Non-pigmented ciliary epithelial cell (primary cell): ENCODE results near the gene COX8A.
"Not testable (repeated sequence)": the region's sequence is repeated elsewhere in the genome, so short reads cannot be mapped to it uniquely, and the experiment has no call there.

Experiments
- DNase-seq: peaks from one replicate; pipeline ENCODE4 v3.0.0-alpha.2; 2010; ENCODE audit warnings: low read depth

Gene COX8A, protein sequence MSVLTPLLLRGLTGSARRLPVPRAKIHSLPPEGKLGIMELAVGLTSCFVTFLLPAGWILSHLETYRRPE

DNA sequence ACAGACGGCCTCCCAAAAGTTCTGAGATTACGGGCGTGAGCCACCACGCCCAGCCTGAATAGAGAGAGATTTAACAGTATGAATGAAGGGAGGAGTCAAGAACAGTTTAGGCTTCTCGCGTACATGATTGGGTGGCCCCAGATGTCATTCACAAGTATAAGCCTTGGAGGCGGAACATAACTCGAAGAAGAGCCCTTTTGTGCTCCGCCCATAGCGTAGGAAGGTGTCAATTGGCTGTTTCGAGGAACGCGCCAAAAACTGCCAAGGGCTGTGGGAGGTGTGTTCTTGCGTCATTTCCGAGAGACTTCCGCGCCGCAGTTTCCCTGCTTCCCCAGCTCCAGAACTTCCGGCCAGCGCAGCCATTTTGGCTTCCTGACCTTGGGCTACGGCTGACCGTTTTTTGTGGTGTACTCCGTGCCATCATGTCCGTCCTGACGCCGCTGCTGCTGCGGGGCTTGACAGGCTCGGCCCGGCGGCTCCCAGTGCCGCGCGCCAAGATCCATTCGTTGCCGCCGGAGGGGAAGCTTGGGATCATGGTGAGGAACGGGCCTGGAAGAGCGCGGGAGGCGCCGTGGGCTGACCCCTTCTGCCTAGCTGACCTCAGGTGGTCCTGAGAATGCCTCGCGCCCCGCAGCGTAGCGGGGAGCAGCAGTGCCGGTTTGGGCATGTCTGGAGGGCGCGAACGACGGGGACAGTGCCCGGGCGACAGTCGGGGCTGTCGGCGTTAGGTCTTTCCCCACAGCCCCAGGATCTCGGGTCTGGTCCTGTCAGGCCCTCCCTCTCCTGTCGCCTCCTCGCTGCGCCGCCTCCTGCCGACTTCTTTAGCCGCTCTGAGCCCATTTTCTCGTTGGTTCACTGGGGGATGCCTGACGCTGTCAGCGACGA is at the start of gene COX8A:
TSS of gene COX8A (plus strand) at position 362 of the 885 bp plus-strand sequence. CDS start at position 423, 61 bp downstream.
- DNase-seq, result peak; percentile 100

DNA sequence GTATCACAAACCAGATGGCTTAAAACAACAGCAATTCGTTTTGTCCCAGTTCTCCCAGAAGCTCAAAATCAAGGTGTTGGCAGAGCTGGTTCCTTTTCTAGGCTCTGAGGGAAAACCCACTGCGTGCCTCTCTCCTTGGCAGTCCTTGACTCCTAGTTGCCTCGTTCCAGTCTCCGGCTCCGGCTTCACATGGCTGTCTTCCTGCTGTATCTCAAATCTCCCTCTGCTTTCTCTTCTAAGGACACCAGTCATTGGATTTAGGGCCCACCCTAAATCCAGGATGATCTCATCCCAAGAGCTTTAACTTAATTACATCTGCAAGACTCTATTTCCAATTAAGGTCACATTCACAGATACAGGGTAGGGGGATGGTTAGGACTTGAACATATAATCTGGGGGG is 44.8 kb upstream of the COX8A start:
- no peak for DNase-seq

DNA sequence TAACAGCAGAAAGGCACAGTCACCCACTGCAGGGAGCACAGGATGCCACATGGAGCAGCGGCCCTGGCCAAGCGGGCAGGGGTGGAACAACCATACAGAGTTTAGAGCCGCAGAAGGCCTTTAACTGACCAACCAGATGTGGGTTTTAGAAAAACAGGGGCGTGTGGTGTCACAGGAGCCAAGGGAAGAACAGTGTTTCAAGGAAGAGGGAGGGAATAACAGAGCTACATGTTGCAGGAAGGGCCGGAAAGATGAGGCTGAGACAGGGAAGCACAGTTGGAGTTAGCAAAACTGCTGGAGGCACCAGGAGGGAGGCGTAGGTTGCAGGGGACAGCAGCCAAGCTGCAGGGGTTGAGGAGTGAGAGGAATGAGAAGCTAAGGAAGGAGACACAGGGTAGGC is 43.4 kb upstream of the COX8A start:
- DNase-seq, result no peak

DNA sequence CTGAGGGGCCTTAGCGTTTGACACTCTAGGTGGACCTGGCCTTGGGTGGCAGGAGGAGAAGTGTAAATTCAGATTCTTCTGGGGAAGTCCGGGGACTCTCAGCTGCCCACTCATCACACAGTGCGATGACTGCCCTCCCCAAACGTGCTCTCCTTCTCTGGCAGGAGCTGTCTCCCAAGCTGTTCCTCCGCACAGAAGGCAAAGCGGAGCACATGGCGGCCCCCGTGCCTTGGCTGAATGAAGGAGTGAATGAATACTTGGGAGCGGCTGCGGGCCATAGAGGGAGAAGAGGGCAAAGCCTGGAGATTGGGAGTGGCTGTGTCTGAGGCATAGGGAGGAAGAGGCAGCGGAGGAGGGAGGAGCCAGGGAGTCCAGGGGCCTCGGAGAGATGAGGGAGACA is 42.5 kb upstream of the COX8A start:
- DNase-seq, result no peak

DNA sequence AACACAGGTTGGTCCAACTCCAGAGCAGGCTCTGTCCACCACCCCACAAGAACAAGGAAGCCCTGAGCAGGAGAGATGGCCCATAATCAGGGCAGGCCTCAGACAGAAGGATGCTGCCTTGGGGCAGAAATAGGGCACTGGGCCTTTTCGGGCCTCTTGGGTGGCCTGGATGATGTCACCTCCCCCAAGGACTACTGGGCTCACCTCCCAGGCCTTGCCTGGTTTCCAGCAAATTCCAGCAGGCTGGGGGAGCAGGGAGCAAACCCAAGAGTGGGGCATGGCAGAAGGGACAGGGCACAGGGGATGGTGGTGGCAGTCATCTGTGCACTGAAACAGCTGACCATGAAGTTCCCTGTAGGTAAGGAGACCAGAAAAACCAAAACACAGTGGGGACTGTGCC is 41.0 kb upstream of the COX8A start:
- no peak for DNase-seq

DNA sequence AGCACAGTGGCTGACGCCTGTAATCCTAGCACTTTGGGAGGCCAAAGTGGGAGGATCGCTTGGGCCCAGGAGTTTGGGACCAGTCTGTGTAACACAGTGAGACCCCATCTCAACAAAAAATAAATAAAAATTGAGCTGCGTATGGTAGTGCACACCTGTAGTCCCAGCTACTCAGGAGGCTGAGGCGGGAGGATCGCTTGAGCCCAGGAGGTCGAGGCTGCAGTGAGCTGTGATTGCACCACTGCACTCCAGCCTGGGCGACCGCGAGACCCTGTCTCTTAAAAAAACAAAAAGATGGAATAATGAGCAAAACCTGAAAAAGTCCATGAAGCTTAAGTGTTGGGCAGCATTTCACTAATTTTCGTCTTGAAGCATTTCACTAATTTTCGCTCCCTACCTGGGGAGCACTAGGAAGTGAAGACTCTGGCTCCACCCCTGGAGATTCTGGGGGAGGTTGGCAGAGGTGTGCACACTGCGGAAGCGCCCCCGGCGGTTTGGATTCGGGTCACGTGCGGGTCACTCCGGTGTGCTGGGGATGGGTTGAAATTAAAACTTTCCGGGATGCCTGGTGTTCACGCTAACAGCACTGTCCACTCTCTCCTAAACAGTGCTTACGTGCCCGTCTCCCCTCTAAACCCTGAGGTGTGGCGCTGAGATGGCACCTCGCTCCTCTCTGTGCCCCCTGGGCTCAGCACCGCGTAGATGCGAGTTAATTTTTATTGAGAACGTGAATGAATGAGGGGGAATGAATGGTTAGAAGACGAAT is 36.5 kb upstream of the COX8A start:
- DNase-seq, result no peak

DNA sequence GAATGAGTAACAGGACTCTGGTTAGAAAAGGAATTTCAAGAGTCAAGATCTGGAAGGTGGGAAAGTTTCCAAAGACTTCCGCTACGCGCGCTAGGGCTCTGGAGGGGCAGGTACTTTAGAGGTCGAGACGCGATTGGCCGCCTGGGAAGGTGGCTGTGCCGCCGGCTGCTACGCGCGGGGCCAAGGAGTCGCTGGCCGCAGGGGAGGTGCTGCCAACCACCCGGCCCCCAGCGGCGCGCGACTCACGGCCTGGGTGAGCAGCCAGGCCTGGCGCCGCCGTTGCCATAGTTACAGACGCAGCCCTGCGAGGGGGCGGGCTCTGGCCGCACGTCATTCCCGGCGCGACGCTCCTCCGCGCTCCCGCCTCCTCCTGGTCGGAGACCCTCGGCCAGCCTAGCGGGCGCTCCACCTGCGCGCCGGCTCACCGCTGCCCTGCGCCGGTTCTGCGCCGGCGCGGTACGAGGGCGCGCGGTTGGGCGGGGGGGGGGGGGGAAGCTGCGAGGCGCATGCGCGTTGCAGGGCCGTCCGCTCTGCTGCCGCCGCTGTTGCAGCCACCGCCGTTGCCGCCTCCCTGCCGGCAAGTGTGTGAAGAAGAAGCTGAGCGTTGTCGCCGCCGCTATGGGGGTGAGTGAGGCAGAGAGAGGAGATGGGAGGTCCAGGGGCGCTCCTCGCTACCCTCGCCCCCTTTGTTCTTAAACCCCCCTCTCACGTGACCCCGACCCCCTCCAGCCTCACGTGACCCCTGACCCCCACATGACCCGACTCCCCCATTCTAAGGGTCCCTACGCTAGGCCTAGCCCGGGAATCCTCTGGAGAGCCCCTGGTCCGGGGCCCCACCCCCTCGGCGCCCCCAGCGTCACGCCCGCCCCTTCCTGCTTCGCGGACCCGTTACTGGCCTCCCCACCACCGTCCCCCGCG is 35.7 kb upstream of the COX8A start, which contains the start of gene NAA40:
TSS of gene NAA40 (plus strand) at position 524 of the 918 bp plus-strand sequence. CDS start at position 619, 95 bp downstream.
- DNase-seq, result peak; percentile 38

- no peak for DNase-seq
Observed at GRCh38 chr11:63939397-63939891, 35.0 kb upstream of the COX8A start.

DNA sequence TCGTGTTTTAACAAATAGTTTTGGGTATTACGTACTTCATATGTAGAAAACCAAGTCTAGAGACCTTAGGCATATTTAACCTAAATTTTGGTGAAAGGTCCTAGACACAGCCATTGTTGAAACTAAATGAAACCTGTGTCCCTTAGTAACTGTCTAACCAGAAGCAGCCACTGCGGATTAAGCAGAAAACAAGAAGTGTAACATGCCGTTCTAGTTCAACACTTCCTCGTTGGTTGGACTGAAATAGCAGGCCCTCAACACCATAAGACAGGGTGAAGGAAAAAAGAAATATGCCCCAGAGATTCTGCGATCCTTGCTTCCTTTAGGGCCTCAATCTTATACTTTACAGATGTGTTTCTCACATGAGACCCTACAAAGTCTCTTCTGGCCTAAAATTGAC is 33.6 kb upstream of the COX8A start:
- no peak for DNase-seq

GRCh38 chr11:63941901-63942300 is 32.5 kb upstream of the COX8A start:
- DNase-seq, result no peak

DNA sequence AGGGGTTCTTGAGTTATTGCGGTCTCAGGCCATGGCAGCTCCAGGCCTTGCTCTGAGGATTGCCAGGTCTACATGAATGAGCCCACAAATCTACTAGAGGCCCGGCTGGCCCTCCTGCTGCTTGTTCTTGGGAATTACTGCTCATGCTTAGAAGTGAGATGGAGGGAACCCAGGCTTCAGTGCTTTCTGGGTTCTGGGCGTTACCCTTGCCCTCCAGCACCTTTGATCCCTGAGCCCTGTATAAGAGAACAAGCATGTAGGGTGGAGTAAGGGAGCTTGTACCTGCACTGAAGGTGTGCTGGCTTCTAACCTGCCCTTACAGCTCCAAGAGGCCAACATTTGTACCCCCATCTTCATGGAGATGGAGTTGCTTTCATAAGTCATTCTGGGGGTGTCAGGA is 31.6 kb upstream of the COX8A start:
- no peak for DNase-seq

DNA sequence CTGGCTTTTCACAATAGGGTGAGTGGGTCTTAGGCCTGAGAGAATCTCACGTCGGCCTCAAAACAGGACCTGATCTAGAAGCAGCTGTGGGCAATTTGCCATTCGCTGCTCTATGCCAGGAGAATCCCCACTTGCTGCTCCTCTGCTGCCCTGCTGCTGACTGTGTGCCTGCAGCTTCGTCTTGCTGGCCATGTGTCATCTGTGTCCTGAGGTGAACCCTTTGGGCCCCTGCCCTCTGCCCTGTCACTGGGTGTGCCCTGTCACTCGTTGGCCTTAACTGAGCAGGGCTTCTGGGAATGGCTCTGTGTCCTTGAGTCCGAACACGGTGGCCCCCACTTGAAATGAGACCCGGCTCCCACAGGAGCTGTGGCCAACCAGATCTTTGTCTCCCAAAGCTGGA is 29.4 kb upstream of the COX8A start:
- no peak for DNase-seq

- DNase-seq, result peak; percentile 19
Observed at GRCh38 chr11:63945477-63946163, 28.8 kb upstream of the COX8A start.

DNA sequence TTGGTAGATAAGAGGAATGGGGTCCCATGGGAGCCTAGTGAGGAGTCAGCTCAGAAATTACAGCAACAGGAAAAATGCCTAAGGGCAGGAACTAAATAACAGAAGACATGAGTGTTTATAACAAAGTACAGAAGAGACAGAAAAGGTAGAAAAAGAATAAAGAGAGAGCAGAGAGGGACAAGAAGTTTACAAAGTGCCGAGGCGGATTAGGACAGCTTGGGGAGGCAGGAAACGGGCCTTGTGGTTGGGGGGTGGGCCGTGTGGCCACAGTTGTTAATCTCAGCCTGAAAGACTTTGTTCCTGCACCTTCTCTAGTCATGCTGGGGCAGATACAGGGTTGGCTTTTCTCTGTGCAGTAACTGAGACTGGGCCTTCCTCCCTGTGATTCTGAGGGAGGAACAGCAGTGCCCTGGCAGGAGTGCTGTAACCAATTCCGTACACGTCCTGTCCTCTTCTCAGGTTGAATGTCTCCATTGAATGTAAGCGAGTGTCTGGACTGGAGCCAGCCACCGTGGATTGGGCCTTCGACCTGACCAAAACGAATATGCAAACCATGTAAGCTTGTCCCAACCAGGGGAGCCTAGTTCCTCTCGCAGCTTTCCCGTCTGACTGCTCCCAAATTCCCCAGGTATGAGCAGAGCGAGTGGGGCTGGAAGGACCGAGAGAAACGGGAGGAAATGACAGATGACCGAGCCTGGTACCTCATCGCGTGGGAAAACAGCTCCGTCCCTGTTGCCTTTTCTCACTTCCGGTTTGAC is 22.5 kb upstream of the COX8A start:
- no peak for DNase-seq

- DNase-seq, result no peak
Observed at GRCh38 chr11:63952570-63952969, 21.9 kb upstream of the COX8A start.

DNA sequence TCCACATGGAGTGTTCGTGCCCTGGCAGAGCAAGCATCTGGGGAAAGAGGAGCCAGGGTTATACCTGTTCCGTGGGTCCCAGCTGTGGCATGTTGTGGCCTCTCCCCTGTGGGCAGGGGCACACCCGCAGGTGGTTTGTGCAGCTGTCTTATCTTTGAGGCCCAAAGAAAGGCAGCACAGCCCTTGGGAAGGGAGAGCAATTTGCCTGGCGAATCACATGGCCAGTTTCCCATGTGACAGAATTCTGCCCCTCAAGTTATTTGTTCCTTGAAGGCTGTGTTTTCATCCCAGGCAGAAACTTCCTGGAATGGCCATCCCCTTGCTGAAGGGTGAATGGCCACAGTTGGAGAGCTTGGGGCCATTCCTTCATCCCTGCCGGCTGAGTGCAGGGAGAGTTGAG is 16.4 kb upstream of the COX8A start:
- no peak for DNase-seq

GRCh38 chr11:63961608-63962412 is 12.6 kb upstream of the COX8A start:
- DNase-seq, result no peak

DNA sequence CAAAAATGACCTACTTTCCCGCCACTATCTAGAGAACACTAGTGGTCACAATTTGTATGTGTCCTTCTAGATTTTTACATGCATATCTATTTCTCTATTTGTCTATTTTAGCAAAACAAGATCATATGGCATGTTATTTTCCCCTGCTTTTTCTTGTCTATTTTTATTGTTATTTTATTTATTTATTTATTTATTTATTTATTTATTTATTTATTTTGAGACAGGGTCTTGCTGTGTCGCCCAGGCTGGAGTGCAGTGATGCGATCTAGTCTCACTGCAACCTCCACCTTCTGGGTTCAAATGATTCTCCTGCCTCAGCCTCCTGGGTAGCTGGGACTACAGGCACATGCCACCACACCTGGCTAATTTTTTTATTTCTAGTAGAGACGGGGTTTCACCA is 10.5 kb upstream of the COX8A start:
- DNase-seq, result not testable (repeated sequence)

- no peak for DNase-seq
Observed at GRCh38 chr11:63966444-63966843, 8.0 kb upstream of the COX8A start.
